Adrenal gland (tissue), 5 donors: Measurements from ENCODE around the gene GLDC.

Experiments
- CTCF ChIP-seq, 6 experiments: fragments of 450-650 bp in 4 of 6; fragments of 200-600 bp in 2 of 6; sonication (generic) in 1 of 6; IDR thresholded peaks; 1 replicate in 5 of 6; 2 replicates in 1 of 6; pipeline versions ENCODE4 v1.5.1 to v1.8.0; 2016 to 2021; ENCODE audit warnings: antibody characterized with exemption in 6 of 6, mild to moderate bottlenecking in 2 of 6, moderate library complexity in 1 of 6
- POLR2A ChIP-seq, 2 donors: fragments of 450-650 bp; IDR thresholded peaks; one replicate each; pipeline ENCODE4 v1.6.1; 2017; ENCODE audit warnings: antibody characterized with exemption in 2 of 2, mild to moderate bottlenecking in 2 of 2, moderate library complexity in 1 of 2
- donor health status: DM: no; HTN: no; CAD: no.

DNA sequence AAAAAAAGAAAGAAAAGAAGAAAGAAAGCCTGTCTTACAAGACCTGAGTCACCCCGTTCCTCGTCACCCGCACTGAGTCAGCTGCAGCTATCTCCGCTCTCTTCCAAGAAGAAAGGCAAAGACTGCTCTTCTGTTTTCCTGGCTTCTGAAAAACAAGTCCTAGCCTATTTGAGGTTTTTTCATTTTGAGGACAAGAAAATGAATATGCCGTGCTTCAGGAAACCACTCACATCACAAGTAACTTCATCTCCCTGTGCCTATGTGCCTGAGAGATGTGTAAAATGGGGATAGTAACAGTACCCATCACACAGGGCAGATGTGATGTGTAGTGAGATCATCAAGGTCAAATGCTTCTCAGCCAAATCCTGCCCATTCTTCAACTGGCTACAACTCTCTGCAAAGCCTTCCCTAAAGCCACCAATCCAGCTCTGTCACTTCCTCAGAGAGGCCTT, 78.4 kb downstream of the GLDC start:
- no peak for TF ChIP-seq CTCF (IDR thresholded peaks at IDR 0.05)
- peak in 1 of 2 donors; percentile 16 for TF ChIP-seq POLR2A (IDR thresholded peaks at IDR 0.05)
